ENCODE measurements around the gene RELN. TPM values are rescaled to one million over a fixed set of nuclear protein-coding genes. Genes with fewer than 3 reads are reported as not detected.

RELN gene
- total RNA-seq, 1 experiment from 2014 or later: 0.02 TPM

DNA sequence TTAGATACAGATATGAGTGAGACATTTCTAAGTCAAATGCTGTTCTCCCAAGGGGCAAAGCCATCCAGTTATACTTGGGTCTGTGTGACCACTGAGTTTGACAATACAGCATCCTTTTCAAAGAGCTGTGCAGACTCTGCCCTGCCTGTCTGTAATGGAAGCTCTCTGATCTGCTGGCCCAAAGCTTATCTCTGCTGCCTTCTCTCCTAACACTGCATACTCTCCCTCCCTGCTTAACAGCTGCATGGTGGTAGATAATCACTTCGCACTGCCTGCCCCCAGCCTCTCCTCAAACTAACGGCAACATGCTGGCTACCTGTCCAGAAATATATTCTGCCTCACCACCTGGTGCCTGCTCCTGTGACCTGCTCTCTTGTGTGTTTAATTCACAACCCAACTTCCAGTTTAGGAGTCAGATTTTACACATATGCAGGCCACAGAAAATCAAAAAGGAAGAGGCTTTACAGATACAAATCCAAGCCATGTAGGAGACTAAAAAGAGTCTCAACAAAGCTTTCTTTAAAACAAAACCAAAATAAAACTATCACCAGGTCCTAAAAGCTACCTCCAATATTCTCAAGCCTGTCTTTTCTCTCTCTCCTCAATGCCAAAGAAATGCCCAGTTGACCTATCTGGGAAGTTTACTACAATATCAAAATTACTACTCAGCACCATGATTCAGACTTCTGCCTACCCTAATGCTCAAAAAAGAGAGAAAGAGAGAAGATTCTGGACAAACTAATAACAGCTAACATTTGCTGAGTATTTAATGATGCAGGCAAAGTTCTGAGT, 145.6 kb downstream of the RELN start:
- no peak overlapping the region for H3K18ac ChIP-seq (ENCODE audit: insufficient read length, low read depth, low read length)
- no peak for DNase-seq
- WGBS (ENCODE audit: extremely low coverage, insufficient read length, low lambda C conversion rate): no CpG with 5 or more reads among the region's 2 CpGs
- no peaks in the 10 kb centered on the region for H3K9me3 ChIP-seq (ENCODE audit: control insufficient read depth, low read depth, low read length)
- H3K4ac ChIP-seq (ENCODE audit: low read depth, low read length): no peak overlapping the region
- no peaks in the 10 kb centered on the region for H3K79me1 ChIP-seq (ENCODE audit: insufficient read depth, low read depth, low read length, poor library complexity, severe bottlenecking)
- H3T11ph ChIP-seq (ENCODE audit: low read length): no peak overlapping the region
- H3K36me3 Mint-ChIP-seq (ENCODE audit: insufficient read depth in 1 of 3, low read depth in 3 of 3): no peaks in the 10 kb centered on the region
- H3K9me3 Mint-ChIP-seq: no peaks in the 10 kb centered on the region; a peak in 1 of 5 replicates
- H3K14ac ChIP-seq (ENCODE audit: insufficient read depth, low read length): no peak overlapping the region
- peaks cover 3% of the 10 kb centered on the region; the same call in 1 of the 2 replicates for H3K27me3 Mint-ChIP-seq (ENCODE audit: low read depth)
- H3K56ac ChIP-seq (ENCODE audit: insufficient read length, low read depth, low read length): no peak overlapping the region
- H3K27ac ChIP-seq (ENCODE audit: insufficient read length, low read depth, low read length): no peak overlapping the region
- no peak overlapping the region for H2AFZ ChIP-seq (ENCODE audit: low read length)
- no peak overlapping the region for H3K4me2 ChIP-seq (ENCODE audit: insufficient read depth, insufficient read length, low read length)
- H3K27me3 ChIP-seq (ENCODE audit: insufficient read depth, low read length): no peaks in the 10 kb centered on the region
- no peak overlapping the region for H4K8ac ChIP-seq (replicated peaks; ENCODE audit: insufficient read length, low read depth, low read length)
- no peaks in the 10 kb centered on the region for H3K23me2 ChIP-seq (ENCODE audit: insufficient read length, low read depth, low read length, poor library complexity, severe bottlenecking)
- H3K4me1 Mint-ChIP-seq: no peaks in the 10 kb centered on the region
- H3K23ac ChIP-seq (ENCODE audit: insufficient read length, low read depth, low read length): no peak overlapping the region
- H3K9ac ChIP-seq (ENCODE audit: extremely low read depth, insufficient read length, low read length): no peak overlapping the region
- no peaks in the 10 kb centered on the region for H4K20me1 ChIP-seq (ENCODE audit: control insufficient read depth, insufficient read depth, insufficient read length)
- no peak overlapping the region for H2BK120ac ChIP-seq (ENCODE audit: low read depth, low read length, poor library complexity, severe bottlenecking)
- H3K27ac Mint-ChIP-seq: no peak overlapping the region
- no peak overlapping the region for H4K5ac ChIP-seq (ENCODE audit: insufficient read length, low read depth, low read length)
- no peak overlapping the region for H2BK20ac ChIP-seq (ENCODE audit: low read depth, low read length, poor library complexity, severe bottlenecking)
- no peaks in the 10 kb centered on the region for H3K79me2 ChIP-seq (ENCODE audit: insufficient read depth, low read length)
- H3K4me1 ChIP-seq (ENCODE audit: insufficient read depth, low read length): no peaks in the 10 kb centered on the region
- no peak overlapping the region for H2BK5ac ChIP-seq (ENCODE audit: insufficient read length, low read length)
- no peak overlapping the region for H2AK5ac ChIP-seq (ENCODE audit: insufficient read length, low read length)
- no peak overlapping the region for H2BK15ac ChIP-seq (ENCODE audit: low read depth, low read length)
- no peak overlapping the region for H4K91ac ChIP-seq (ENCODE audit: insufficient read length, low read depth, low read length)
- H3K4me3 Mint-ChIP-seq: no peak overlapping the region; a peak in 1 of 5 replicates
- no peak overlapping the region for H2BK12ac ChIP-seq (ENCODE audit: insufficient read length, low read depth, low read length)
- TF ChIP-seq, protein P1, sequence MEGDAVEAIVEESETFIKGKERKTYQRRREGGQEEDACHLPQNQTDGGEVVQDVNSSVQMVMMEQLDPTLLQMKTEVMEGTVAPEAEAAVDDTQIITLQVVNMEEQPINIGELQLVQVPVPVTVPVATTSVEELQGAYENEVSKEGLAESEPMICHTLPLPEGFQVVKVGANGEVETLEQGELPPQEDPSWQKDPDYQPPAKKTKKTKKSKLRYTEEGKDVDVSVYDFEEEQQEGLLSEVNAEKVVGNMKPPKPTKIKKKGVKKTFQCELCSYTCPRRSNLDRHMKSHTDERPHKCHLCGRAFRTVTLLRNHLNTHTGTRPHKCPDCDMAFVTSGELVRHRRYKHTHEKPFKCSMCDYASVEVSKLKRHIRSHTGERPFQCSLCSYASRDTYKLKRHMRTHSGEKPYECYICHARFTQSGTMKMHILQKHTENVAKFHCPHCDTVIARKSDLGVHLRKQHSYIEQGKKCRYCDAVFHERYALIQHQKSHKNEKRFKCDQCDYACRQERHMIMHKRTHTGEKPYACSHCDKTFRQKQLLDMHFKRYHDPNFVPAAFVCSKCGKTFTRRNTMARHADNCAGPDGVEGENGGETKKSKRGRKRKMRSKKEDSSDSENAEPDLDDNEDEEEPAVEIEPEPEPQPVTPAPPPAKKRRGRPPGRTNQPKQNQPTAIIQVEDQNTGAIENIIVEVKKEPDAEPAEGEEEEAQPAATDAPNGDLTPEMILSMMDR (conservative IDR thresholded peaks at IDR 0.05): no peak

All from H9 (cell line).